Activated naive CD4-positive, alpha-beta T cell treated with anti-CD3 and anti-CD28 coated beads, Interleukin-2, amount 10 ng/mL, durations not matched to agents 7 days and 5 days (primary cell): ENCODE data around the gene DPH2.

ENCODE experiments used
- CTCF ChIA-PET: fragments of 350-600 bp; sonication (Branson Sonifier 250); formaldehyde crosslinking; loops from one replicate; lab custom pipeline; 2021; ENCODE audit warnings: antibody characterized with exemption; lab: Charles Lee
- DNase-seq: peaks from one replicate; pipeline ENCODE4 v3.0.0-alpha.2; 2020
- H3K27ac Mint-ChIP-seq: one replicate; pipeline ENCODE4 v1.8.0; 2021; ENCODE audit warnings: mild to moderate bottlenecking, moderate library complexity, mixed read lengths
- H3K27me3 Mint-ChIP-seq: one replicate; pipeline ENCODE4 v1.8.0; 2021; ENCODE audit warnings: mild to moderate bottlenecking, mixed read lengths
- H3K36me3 Mint-ChIP-seq: one replicate; pipeline ENCODE4 v1.8.0; 2021; ENCODE audit warnings: mixed read lengths
- H3K4me1 Mint-ChIP-seq: one replicate; pipeline ENCODE4 v1.8.0; 2021; ENCODE audit warnings: mixed read lengths
- H3K4me3 Mint-ChIP-seq: one replicate; pipeline ENCODE4 v1.8.0; 2021; ENCODE audit warnings: mild to moderate bottlenecking, moderate library complexity, mixed read lengths
- H3K9me3 Mint-ChIP-seq: one replicate; pipeline ENCODE4 v1.8.0; 2021; ENCODE audit warnings: mixed read lengths

Gene DPH2

GRCh38 chr1:43969746-43970466, at the start of gene DPH2:
DPH2 (plus strand) TSS chr1:43970010; CDS start chr1:43970176, 166 bp downstream.
- Mint-ChIP-seq H3K36me3 (peaks cover 10% of the 10 kb centered on the region), H3K4me1 (peaks cover 40% of the 10 kb centered on the region), H3K27ac (peak within 1 kb of the TSS; percentile 71), H3K27me3 (no peaks in the 10 kb centered on the region), H3K9me3 (no peaks in the 10 kb centered on the region), H3K4me3 (peak within 1 kb of the TSS; percentile 91)
- CTCF ChIA-PET = interaction anchor here (1.0 to 1.2 kb wide), 3 partner anchors 11 to 35 kb away, joined by 3 read pairs; no protein-coding TSS in a partner anchor
- peak; percentile 99 for DNase-seq

GRCh38 chr1:43921022-43921421, 48.8 kb upstream of the DPH2 start:
- H3K4me3 Mint-ChIP-seq = no peak overlapping the region
- H3K4me1 Mint-ChIP-seq = peaks cover 8% of the 10 kb centered on the region
- H3K9me3 Mint-ChIP-seq = no peaks in the 10 kb centered on the region
- H3K27ac Mint-ChIP-seq = no peak overlapping the region
- no peak for DNase-seq
- no peaks in the 10 kb centered on the region for H3K27me3 Mint-ChIP-seq
- CTCF ChIA-PET = interaction anchor here (0.7 to 2.0 kb wide), 2 partner anchors 13 to 14 kb away, joined by 3 to 7 read pairs; partner anchors contain the start of gene ARTN
- no peaks in the 10 kb centered on the region for H3K36me3 Mint-ChIP-seq

GRCh38 chr1:43924516-43924915, 45.3 kb upstream of the DPH2 start:
- CTCF ChIA-PET = interaction anchor here (4.6 kb wide), 1 partner anchor 10 kb away, joined by 22 read pairs; the partner anchor contains the start of gene ARTN

GRCh38 chr1:43925846-43926245, 44.0 kb upstream of the DPH2 start:
- Mint-ChIP-seq H3K27me3 (no peaks in the 10 kb centered on the region), H3K4me1 (no peaks in the 10 kb centered on the region), H3K36me3 (no peaks in the 10 kb centered on the region), H3K4me3 (no peak overlapping the region), H3K27ac (no peak overlapping the region), H3K9me3 (no peaks in the 10 kb centered on the region)
- CTCF ChIA-PET = interaction anchor here (4.6 kb wide), 1 partner anchor 9 kb away, joined by 22 read pairs; the partner anchor contains the start of gene ARTN
- no peak for DNase-seq

More at GRCh38 chr1:43924516-43924915, 45.3 kb upstream of the DPH2 start:
- H3K27ac Mint-ChIP-seq = no peak overlapping the region
- DNase-seq = no peak
- no peak overlapping the region for H3K4me3 Mint-ChIP-seq
- no peaks in the 10 kb centered on the region for H3K9me3 Mint-ChIP-seq
- peaks cover 5% of the 10 kb centered on the region for H3K4me1 Mint-ChIP-seq
- H3K36me3 Mint-ChIP-seq = no peaks in the 10 kb centered on the region
- no peaks in the 10 kb centered on the region for H3K27me3 Mint-ChIP-seq

GRCh38 chr1:43930168-43930948, 39.5 kb upstream of the DPH2 start:
- DNase-seq = peak; percentile 42
- no peak overlapping the region for H3K27ac Mint-ChIP-seq
- H3K4me3 Mint-ChIP-seq = no peak overlapping the region
- peaks cover 34% of the 10 kb centered on the region for H3K27me3 Mint-ChIP-seq
- peaks cover 14% of the 10 kb centered on the region for H3K4me1 Mint-ChIP-seq
- CTCF ChIA-PET = interaction anchor here (0.9 to 13.7 kb wide), 6 partner anchors 15 to 406 kb away, joined by 3 to 452 read pairs (median 3); no protein-coding TSS in a partner anchor
- H3K9me3 Mint-ChIP-seq = no peaks in the 10 kb centered on the region
- no peaks in the 10 kb centered on the region for H3K36me3 Mint-ChIP-seq

GRCh38 chr1:43930949-43931275, 38.9 kb upstream of the DPH2 start:
- CTCF ChIA-PET = interaction anchor here (0.9 to 13.7 kb wide), 6 partner anchors 14 to 407 kb away, joined by 3 to 452 read pairs (median 3); no protein-coding TSS in a partner anchor
- H3K9me3 Mint-ChIP-seq = no peaks in the 10 kb centered on the region
- no peaks in the 10 kb centered on the region for H3K36me3 Mint-ChIP-seq
- peaks cover 40% of the 10 kb centered on the region for H3K27me3 Mint-ChIP-seq
- H3K27ac Mint-ChIP-seq = no peak overlapping the region
- no peak for DNase-seq
- H3K4me3 Mint-ChIP-seq = no peak overlapping the region
- peaks cover 14% of the 10 kb centered on the region for H3K4me1 Mint-ChIP-seq

GRCh38 chr1:43931711-43932660, 37.8 kb upstream of the DPH2 start:
- no peak overlapping the region for H3K27ac Mint-ChIP-seq

GRCh38 chr1:43932786-43933385, 36.9 kb upstream of the DPH2 start:
- CTCF ChIA-PET = interaction anchor here (0.8 to 13.7 kb wide), 11 partner anchors 8 to 409 kb away, joined by 3 to 452 read pairs (median 4); partner anchors contain the start of gene IPO13
- no peaks in the 10 kb centered on the region for H3K36me3 Mint-ChIP-seq
- peaks cover 14% of the 10 kb centered on the region for H3K4me1 Mint-ChIP-seq
- no peaks in the 10 kb centered on the region for H3K9me3 Mint-ChIP-seq
- H3K27ac Mint-ChIP-seq = no peak overlapping the region
- H3K27me3 Mint-ChIP-seq = peaks cover 55% of the 10 kb centered on the region
- no peak overlapping the region for H3K4me3 Mint-ChIP-seq
- no peak for DNase-seq

More at GRCh38 chr1:43931711-43932660, 37.8 kb upstream of the DPH2 start:
- H3K4me1 Mint-ChIP-seq = peaks cover 14% of the 10 kb centered on the region
- H3K9me3 Mint-ChIP-seq = no peaks in the 10 kb centered on the region
- no peak overlapping the region for H3K4me3 Mint-ChIP-seq
- no peaks in the 10 kb centered on the region for H3K36me3 Mint-ChIP-seq
- H3K27me3 Mint-ChIP-seq = peaks cover 48% of the 10 kb centered on the region
- CTCF ChIA-PET = interaction anchor here (0.9 to 13.7 kb wide), 4 partner anchors 15 to 167 kb away, joined by 3 to 452 read pairs (median 54); partner anchors contain the start of gene IPO13
- no peak for DNase-seq

GRCh38 chr1:43933386-43934100, 36.3 kb upstream of the DPH2 start, which contains the start of gene ARTN:
ARTN (plus strand) TSS chr1:43933801; CDS start chr1:43935657, 1,856 bp downstream.
- no peaks in the 10 kb centered on the region for H3K36me3 Mint-ChIP-seq
- CTCF ChIA-PET = interaction anchor here (0.6 to 13.7 kb wide), 28 partner anchors 8 to 703 kb away, joined by 3 to 452 read pairs (median 4); partner anchors contain the start of genes ATP6V0B, IPO13 and PTPRF
- H3K4me3 Mint-ChIP-seq = no peak within 1 kb of the TSS
- H3K4me1 Mint-ChIP-seq = peaks cover 14% of the 10 kb centered on the region
- peaks cover 55% of the 10 kb centered on the region for H3K27me3 Mint-ChIP-seq
- H3K9me3 Mint-ChIP-seq = no peaks in the 10 kb centered on the region
- peak; percentile 25 for DNase-seq
- H3K27ac Mint-ChIP-seq = no peak within 1 kb of the TSS

- Mint-ChIP-seq H3K27ac (no peak overlapping the region), H3K27me3 (peaks cover 55% of the 10 kb centered on the region), H3K4me3 (no peak overlapping the region), H3K4me1 (peaks cover 14% of the 10 kb centered on the region), H3K36me3 (no peaks in the 10 kb centered on the region), H3K9me3 (no peaks in the 10 kb centered on the region)
- DNase-seq = peak; percentile 70
- CTCF ChIA-PET = interaction anchor here (0.6 to 13.7 kb wide), 78 partner anchors 9 to 707 kb away, joined by 3 to 452 read pairs (median 4); partner anchors contain the start of genes ATP6V0B, DPH2, IPO13 and PTPRF
These were observed 35.5 kb upstream of the DPH2 start for GRCh38 chr1:43934101-43934985.

- peaks cover 16% of the 10 kb centered on the region for H3K4me1 Mint-ChIP-seq
- no peak overlapping the region for H3K27ac Mint-ChIP-seq
- H3K9me3 Mint-ChIP-seq = no peaks in the 10 kb centered on the region
- no peak overlapping the region for H3K4me3 Mint-ChIP-seq
- H3K36me3 Mint-ChIP-seq = no peaks in the 10 kb centered on the region
- CTCF ChIA-PET = interaction anchor here (0.6 to 13.7 kb wide), 69 partner anchors 10 to 708 kb away, joined by 3 to 452 read pairs (median 4); partner anchors contain the start of genes ATP6V0B, DPH2, IPO13 and PTPRF
- H3K27me3 Mint-ChIP-seq = peaks cover 55% of the 10 kb centered on the region
- no peak for DNase-seq
These were observed 34.9 kb upstream of the DPH2 start for GRCh38 chr1:43934986-43935324.
